H9 (cell line): ENCODE measurements around the gene UPP1. TPM values are rescaled to one million over a fixed set of nuclear protein-coding genes. Genes with fewer than 3 reads are reported as not detected.

ENCODE experiments used
- DNase-seq: peaks from one replicate; pipeline ENCODE4 v3.0.0-alpha.2; 2017
- H2AFZ ChIP-seq: one replicate; pipeline ENCODE4 v1.6.1; 2013; ENCODE audit warnings: mild to moderate bottlenecking, low read length, control low read depth, moderate library complexity
- H2AK5ac ChIP-seq: 2 replicates; pipeline ENCODE4 v1.6.1; 2013; ENCODE audit warnings: low read length, control low read depth, mixed read lengths; ENCODE audit not compliant: insufficient read length
- H2BK120ac ChIP-seq: one replicate; pipeline ENCODE4 v1.6.1; 2013; ENCODE audit warnings: low read depth, mild to moderate bottlenecking, low read length, control low read depth, inconsistent platforms; ENCODE audit not compliant: poor library complexity, severe bottlenecking
- H2BK12ac ChIP-seq: 2 replicates; pipeline ENCODE4 v1.6.1; 2013; ENCODE audit warnings: low read length, control low read depth, mixed read lengths, low read depth; ENCODE audit not compliant: insufficient read length
- H2BK15ac ChIP-seq: 2 replicates; pipeline ENCODE4 v1.6.1; 2013; ENCODE audit warnings: low read depth, low read length, control low read depth
- H2BK20ac ChIP-seq: one replicate; pipeline ENCODE4 v1.6.1; 2013; ENCODE audit warnings: low read depth, mild to moderate bottlenecking, low read length, control low read depth, inconsistent platforms; ENCODE audit not compliant: poor library complexity, severe bottlenecking
- H2BK5ac ChIP-seq: 2 replicates; pipeline ENCODE4 v1.6.1; 2013; ENCODE audit warnings: low read length, control low read depth, mixed read lengths; ENCODE audit not compliant: insufficient read length
- H3K14ac ChIP-seq: 2 replicates; pipeline ENCODE4 v1.6.1; 2013; ENCODE audit warnings: low read length, control low read depth; ENCODE audit not compliant: insufficient read depth
- H3K18ac ChIP-seq: 2 replicates; pipeline ENCODE4 v1.6.1; 2013; ENCODE audit warnings: low read depth, mild to moderate bottlenecking, mixed read lengths, low read length, control low read depth; ENCODE audit not compliant: insufficient read length
- H3K23ac ChIP-seq: 2 replicates; pipeline ENCODE4 v1.6.1; 2013; ENCODE audit warnings: low read length, control low read depth, mixed read lengths, low read depth; ENCODE audit not compliant: insufficient read length
- H3K23me2 ChIP-seq: 2 replicates; pipeline ENCODE4 v1.6.1; 2013; ENCODE audit warnings: low read depth, mild to moderate bottlenecking, mixed read lengths, low read length, control low read depth; ENCODE audit not compliant: insufficient read length, poor library complexity, severe bottlenecking
- H3K27ac ChIP-seq: 2 replicates; pipeline ENCODE4 v1.5.1; 2013; ENCODE audit warnings: low read length, control low read depth, mixed read lengths, low read depth; ENCODE audit not compliant: insufficient read length
- H3K27me3 ChIP-seq: 2 replicates; pipeline ENCODE4 v1.6.1; 2013; ENCODE audit warnings: low read length, control low read depth, inconsistent platforms; ENCODE audit not compliant: insufficient read depth
- H3K4ac ChIP-seq: 2 replicates; pipeline ENCODE4 v1.6.1; 2013; ENCODE audit warnings: low read depth, mild to moderate bottlenecking, control low read depth, inconsistent platforms, low read length, moderate library complexity
- H3K4me1 ChIP-seq: 2 replicates; pipeline ENCODE4 v1.6.1; 2013; ENCODE audit warnings: low read length, control low read depth, inconsistent platforms; ENCODE audit not compliant: insufficient read depth
- H3K4me2 ChIP-seq: 2 replicates; pipeline ENCODE4 v1.6.1; 2013; ENCODE audit warnings: low read length, control low read depth, mixed read lengths; ENCODE audit not compliant: insufficient read length, insufficient read depth
- H3K56ac ChIP-seq: 2 replicates; pipeline ENCODE4 v1.6.1; 2013; ENCODE audit warnings: low read depth, mild to moderate bottlenecking, mixed read lengths, low read length, control low read depth; ENCODE audit not compliant: insufficient read length
- H3K79me1 ChIP-seq: 2 replicates; pipeline ENCODE4 v1.6.1; 2013; ENCODE audit warnings: low read depth, mild to moderate bottlenecking, moderate library complexity, low read length, control low read depth, inconsistent platforms; ENCODE audit not compliant: insufficient read depth, poor library complexity, severe bottlenecking
- H3K79me2 ChIP-seq: 2 replicates; pipeline ENCODE4 v1.6.1; 2013; ENCODE audit warnings: low read length, control low read depth, inconsistent platforms; ENCODE audit not compliant: insufficient read depth
- H3K9ac ChIP-seq: 2 replicates; pipeline ENCODE4 v1.6.1; 2013; ENCODE audit warnings: low read length, control low read depth, mixed read lengths; ENCODE audit not compliant: insufficient read length; ENCODE audit errors: extremely low read depth
- H3K9me3 ChIP-seq: one replicate; pipeline ENCODE4 v1.6.1; 2013; ENCODE audit warnings: low read depth, low read length, inconsistent platforms; ENCODE audit not compliant: control insufficient read depth
- H3T11ph ChIP-seq: one replicate; pipeline ENCODE4 v1.6.1; 2013; ENCODE audit warnings: mild to moderate bottlenecking, low read length, control low read depth, inconsistent platforms
- H4K20me1 ChIP-seq: one replicate; pipeline ENCODE4 v1.6.1; 2013; ENCODE audit not compliant: control insufficient read depth, insufficient read length, insufficient read depth
- H4K5ac ChIP-seq: 2 replicates; pipeline ENCODE4 v1.6.1; 2013; ENCODE audit warnings: low read depth, mild to moderate bottlenecking, mixed read lengths, low read length, control low read depth; ENCODE audit not compliant: insufficient read length
- H4K8ac ChIP-seq: replicated peaks from 2 replicates; pipeline ENCODE4 v1.6.1; 2013; ENCODE audit warnings: low read length, control low read depth, mixed read lengths, low read depth; ENCODE audit not compliant: insufficient read length
- H4K91ac ChIP-seq: 2 replicates; pipeline ENCODE4 v1.6.1; 2013; ENCODE audit warnings: low read depth, mild to moderate bottlenecking, moderate library complexity, mixed read lengths, low read length, control low read depth; ENCODE audit not compliant: insufficient read length
- H3K27ac Mint-ChIP-seq, 3 experiments: 2 replicates in 2 of 3; 3 replicates in 1 of 3; pipeline ENCODE4 v1.8.0; 2020 to 2021; ENCODE audit warnings: mixed read lengths in 3 of 3, mild to moderate bottlenecking in 1 of 3, moderate library complexity in 1 of 3
- H3K27me3 Mint-ChIP-seq: 2 replicates; pipeline ENCODE4 v1.8.0; 2021; ENCODE audit warnings: low read depth, mild to moderate bottlenecking, moderate library complexity, mixed read lengths
- H3K36me3 Mint-ChIP-seq, 3 experiments: 2 replicates in 2 of 3; 3 replicates in 1 of 3; pipeline ENCODE4 v1.8.0; 2020 to 2021; ENCODE audit warnings: low read depth in 3 of 3, mixed read lengths in 3 of 3; ENCODE audit not compliant: insufficient read depth in 1 of 3
- H3K4me1 Mint-ChIP-seq, 2 experiments: 2 replicates each; pipeline ENCODE4 v1.8.0; 2020; ENCODE audit warnings: mixed read lengths in 2 of 2
- H3K4me3 Mint-ChIP-seq, 2 experiments: 2 replicates in 1 of 2; 3 replicates in 1 of 2; pipeline ENCODE4 v1.8.0; 2020 to 2021; ENCODE audit warnings: mild to moderate bottlenecking in 2 of 2, mixed read lengths in 2 of 2, moderate library complexity in 1 of 2
- H3K9me3 Mint-ChIP-seq, 2 experiments: 2 replicates in 1 of 2; 3 replicates in 1 of 2; pipeline ENCODE4 v1.8.0; 2020; ENCODE audit warnings: mild to moderate bottlenecking in 2 of 2, mixed read lengths in 2 of 2, moderate library complexity in 1 of 2
- CTCF ChIP-seq: fragments of 200-600 bp; sonication (generic); conservative IDR thresholded peaks from 3 replicates; pipeline ENCODE4 v1.8.0; 2021; ENCODE audit warnings: antibody characterized with exemption, mild to moderate bottlenecking
- WGBS: extraction: QIAGEN DNeasy Blood & Tissue Kit; methylation state at CpG from one replicate; pipeline ENCODE4 v1.1.7; 2013; ENCODE audit warnings: missing lambda C conversion rate, low lambda C conversion rate, mixed read lengths; ENCODE audit not compliant: insufficient read length; ENCODE audit errors: extremely low coverage; 5-methylcytosine and 5-hydroxymethylcytosine counted together
- long read RNA-seq: library from polyadenylated mRNA; unstranded; transcript quantifications from one replicate; pipeline ENCODE4 v2.0.0, GENCODE V29; 2020
- total RNA-seq: library from RNA; stranded (reverse); gene quantifications from 2 replicates; pipeline ENCODE4 v1.2.1, GENCODE V29; 2021

UPP1 gene
- 34.2 and 36.4 TPM in 2 replicates for total RNA-seq
- long read RNA-seq, transcript UPP1-203 (9 exons, 1,375 nt), result major isoform, 35 of 81 reads
- long read RNA-seq, transcript UPP1-202 (6 exons, 955 nt), result minor isoform, 13 of 81 reads
- long read RNA-seq, partial matches to known transcripts, result 2 of 81 reads
- long read RNA-seq, other reads (novel, unspliced or antisense), result 31 of 81 reads

GRCh38 chr7:48089046-48090003, at the start of gene UPP1:
Gene UPP1, plus strand, starts transcription at chr7:48089265. Its CDS starts 5,519 bp downstream, at chr7:48094784.
- no peak within 1 kb of the TSS for H2BK5ac ChIP-seq
- H2BK20ac ChIP-seq, result no peak within 1 kb of the TSS
- H2BK12ac ChIP-seq, result no peak within 1 kb of the TSS
- peak within 1 kb of the TSS; percentile 12 for H2BK120ac ChIP-seq
- H2AK5ac ChIP-seq, result no peak within 1 kb of the TSS
- Mint-ChIP-seq H3K9me3 (no peaks in the 10 kb centered on the region; a peak in 1 of 5 replicates), H3K36me3 (peaks cover 16 to 39% (median 34%) of the 10 kb centered on the region in 3 experiments; a peak in 6 of 7 replicates), H3K27ac (peak within 1 kb of the TSS; percentile 95 to 98 (median 95)), H3K4me1 (peaks cover 46 to 53% of the 10 kb centered on the region in 2 experiments), H3K4me3 (peak within 1 kb of the TSS; percentile 79 to 89), H3K27me3 (no peaks in the 10 kb centered on the region; the same call in none of the 2 replicates)
- DNase-seq, result peak; percentile 95
- H4K91ac ChIP-seq, result no peak within 1 kb of the TSS
- H3K56ac ChIP-seq, result no peak within 1 kb of the TSS
- no peaks in the 10 kb centered on the region for H4K20me1 ChIP-seq
- H3K23ac ChIP-seq, result no peak within 1 kb of the TSS
- H3K23me2 ChIP-seq, result peaks cover 14% of the 10 kb centered on the region
- peak within 1 kb of the TSS; percentile 57 for H4K5ac ChIP-seq
- H3K4me2 ChIP-seq, result peak within 1 kb of the TSS; percentile 94
- WGBS, result no CpG with 5 or more reads among the region's 96 CpGs
- H3K14ac ChIP-seq, result peak within 1 kb of the TSS; percentile 93
- 0 out of 2 replicates have a peak, but pooled peaks cover 2% of the 10 kb centered on the region for H3K79me2 ChIP-seq
- no peak for TF ChIP-seq CTCF
- H3K27ac ChIP-seq, result peak within 1 kb of the TSS; percentile 63
- no peaks in the 10 kb centered on the region for H3K9me3 ChIP-seq
- peak within 1 kb of the TSS; percentile 95 for H3K18ac ChIP-seq
- H2BK15ac ChIP-seq, result no peak within 1 kb of the TSS
- H3K4ac ChIP-seq, result no peak within 1 kb of the TSS
- peaks cover 9% of the 10 kb centered on the region; the same call in 1 of the 2 replicates for H3K4me1 ChIP-seq
- no peak within 1 kb of the TSS for H4K8ac ChIP-seq
- H3T11ph ChIP-seq, result no peak within 1 kb of the TSS
- no peaks in the 10 kb centered on the region for H3K79me1 ChIP-seq
- H2AFZ ChIP-seq, result no peak within 1 kb of the TSS
- no peaks in the 10 kb centered on the region for H3K27me3 ChIP-seq
- H3K9ac ChIP-seq, result peak within 1 kb of the TSS; percentile 67
